Stimulated activated CD8-positive, alpha-beta memory T cell treated with anti-CD3 and anti-CD28 coated beads, Interleukin-15, amount 100 ng/mL, for 4 hours (primary cell): ENCODE results near the gene HHATL.

Experiments used
- DNase-seq, 2 donors: peaks; one replicate each; pipeline ENCODE4 v3.0.0-alpha.2; 2020; ENCODE audit warnings: low read depth in 2 of 2

Gene HHATL

DNA sequence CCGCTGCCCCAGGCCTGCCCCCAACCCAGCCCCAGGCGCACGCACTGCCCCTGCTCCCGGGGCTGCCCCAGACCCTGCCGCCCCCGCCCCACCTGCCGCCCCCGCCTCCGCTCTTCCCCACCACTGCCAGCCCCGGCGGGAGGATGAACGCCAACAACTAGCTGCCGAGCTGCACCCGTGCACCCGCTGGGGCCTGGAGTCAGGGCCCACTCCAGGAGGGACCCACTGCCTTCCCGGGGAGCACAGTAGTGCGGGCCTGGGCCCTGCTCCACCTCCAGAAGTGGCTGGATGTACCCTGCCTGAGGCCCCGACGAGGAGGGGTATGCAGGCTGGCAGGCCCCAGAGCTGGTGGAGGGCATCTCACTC, 38.2 kb downstream of the HHATL start:
- DNase-seq = no peak

DNA sequence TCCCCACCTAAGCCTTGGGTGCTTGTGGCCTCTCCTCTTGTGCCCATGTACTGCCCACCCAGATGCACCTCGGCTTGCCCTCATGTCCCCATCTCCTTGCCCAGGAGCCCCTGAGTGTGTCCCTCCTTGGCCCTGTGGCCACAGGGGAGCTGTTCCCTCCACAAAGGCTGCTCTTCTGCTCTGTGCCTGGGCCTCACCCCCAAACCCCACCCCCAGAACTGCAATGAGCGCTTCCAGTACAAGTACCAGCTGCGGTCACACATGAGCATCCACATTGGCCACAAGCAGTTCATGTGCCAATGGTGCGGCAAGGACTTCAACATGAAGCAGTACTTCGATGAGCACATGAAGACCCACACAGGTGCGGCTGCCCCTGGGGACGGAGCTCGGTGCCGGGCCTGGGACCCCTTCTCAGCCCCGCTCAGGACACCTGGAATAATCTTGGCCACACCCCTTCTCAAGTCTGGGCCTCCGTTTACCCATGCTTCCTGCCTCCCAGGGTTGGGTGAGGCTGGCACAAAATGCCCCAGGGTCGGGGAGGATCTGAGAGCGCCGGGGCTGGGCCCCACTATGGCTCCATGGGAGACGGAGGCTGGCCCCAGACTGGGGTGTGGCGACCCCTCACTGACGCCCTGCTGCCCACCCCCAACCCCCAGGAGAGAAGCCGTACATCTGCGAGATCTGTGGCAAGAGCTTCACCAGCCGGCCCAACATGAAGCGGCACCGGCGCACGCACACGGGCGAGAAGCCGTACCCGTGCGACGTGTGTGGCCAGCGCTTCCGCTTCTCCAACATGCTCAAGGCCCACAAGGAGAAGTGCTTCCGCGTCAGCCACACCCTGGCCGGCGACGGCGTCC, 38.8 kb downstream of the HHATL start:
- DNase-seq = no peak

DNA sequence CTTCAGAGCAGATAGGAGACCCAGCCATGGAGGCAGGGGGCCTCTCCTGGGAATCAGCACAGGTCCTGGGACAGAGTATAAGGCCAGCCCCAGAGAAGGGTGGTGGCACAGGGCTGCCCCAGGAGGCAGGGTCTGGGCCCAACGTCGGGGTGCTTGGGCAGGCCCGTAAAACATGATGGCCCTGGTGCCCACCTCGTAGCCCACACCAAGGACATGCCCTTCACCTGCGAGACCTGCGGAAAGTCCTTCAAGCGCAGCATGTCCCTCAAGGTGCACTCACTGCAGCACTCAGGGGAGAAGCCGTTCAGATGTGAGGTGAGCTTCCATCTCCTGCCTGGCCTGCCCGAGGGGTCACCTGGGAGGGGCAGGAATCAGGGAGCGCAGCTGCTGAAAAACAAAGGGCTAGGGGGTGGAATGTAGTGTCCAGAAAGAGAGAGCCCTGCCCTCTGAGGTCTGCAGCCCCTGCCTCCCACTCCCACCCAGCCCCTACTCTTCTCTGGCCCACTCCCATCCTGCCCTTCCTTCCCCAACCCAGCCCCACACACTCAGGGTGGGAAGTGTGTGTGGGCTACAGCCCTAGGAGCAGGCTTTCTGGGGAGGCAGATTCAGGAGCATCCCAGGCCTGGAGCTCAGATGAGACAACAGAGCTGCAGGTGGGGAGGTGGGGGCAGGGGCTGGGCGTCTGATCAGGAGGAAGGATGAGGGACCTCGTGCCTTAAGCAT, 39.6 kb downstream of the HHATL start:
- DNase-seq = no peak

DNA sequence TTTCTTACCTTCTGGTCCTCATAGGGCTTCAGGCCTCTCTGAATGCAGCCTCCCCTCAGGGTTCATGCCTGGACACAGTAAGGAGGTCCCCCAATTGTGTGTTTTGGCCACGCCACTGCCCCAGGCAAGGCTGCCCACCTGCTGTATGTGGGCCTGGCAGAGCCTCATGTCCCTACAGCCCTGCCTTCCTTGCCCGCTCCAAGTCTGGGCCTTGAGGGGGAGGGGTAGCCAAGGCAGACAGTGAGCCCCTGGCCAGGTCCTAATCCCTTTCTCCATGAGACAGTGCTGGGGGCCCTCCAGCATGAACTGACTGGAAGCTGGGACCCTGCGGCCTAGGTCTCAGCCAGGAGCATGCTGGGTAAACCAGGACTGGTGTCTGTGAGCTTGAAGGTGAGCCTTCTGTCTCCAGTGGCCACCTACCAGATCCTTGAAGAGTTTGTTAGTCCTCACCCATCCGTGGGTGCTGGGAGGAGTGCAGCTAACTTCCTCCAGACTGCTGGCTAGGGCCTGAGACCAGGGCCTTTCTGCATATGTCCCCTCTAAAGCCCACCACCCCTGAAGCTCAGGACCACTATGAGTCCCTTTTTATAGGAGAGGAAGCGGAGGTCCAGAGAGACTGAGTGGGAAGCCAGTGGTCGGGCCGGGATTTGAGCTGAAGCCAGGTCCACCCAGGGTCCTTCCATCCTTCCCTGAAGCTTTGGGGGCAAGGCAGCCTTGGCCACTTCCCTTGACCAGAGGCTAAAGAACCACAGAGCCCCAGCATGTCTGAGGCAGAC, 40.4 kb downstream of the HHATL start:
- no peak for DNase-seq

DNA sequence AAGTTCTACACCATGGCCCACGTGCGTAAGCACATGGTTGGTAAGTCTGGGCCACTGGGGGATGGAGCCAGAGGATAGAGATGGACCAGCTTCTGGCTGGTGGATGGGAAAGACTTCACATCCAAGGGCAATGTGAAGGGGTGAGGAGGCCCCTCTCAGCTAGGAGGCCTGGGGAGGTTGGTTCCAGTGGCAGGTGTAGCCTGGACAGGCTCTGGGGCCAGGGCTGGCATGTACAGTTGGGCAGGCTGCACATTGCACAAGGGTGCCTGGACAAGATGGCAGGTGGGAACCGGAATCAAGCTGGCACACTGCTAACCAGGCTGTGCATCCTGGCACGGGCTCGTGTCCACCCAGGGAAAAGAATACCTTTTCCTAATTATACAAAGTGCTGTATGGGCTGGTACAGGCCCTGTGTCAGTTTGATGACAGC, 41.0 kb downstream of the HHATL start:
- DNase-seq = no peak

DNA sequence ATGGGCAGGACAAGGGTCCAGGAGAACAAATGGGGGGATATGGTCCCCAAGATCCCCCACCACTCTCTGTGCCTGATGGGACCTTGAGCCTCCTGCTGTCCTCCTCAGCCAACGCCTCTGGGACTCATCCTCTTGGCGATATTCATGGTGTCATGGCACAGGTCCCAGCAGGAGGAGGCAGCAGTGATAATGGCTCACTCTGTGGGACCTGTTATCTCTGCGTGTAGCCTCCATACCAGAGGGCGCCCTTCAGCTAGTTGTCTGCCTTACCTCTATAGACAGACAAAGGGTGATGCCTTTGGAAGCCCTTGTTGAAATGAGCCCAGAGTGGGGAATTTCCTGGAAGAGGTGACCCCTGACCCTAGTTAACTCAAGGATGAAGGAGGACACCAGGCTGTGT, 41.7 kb downstream of the HHATL start:
- DNase-seq = no peak

DNA sequence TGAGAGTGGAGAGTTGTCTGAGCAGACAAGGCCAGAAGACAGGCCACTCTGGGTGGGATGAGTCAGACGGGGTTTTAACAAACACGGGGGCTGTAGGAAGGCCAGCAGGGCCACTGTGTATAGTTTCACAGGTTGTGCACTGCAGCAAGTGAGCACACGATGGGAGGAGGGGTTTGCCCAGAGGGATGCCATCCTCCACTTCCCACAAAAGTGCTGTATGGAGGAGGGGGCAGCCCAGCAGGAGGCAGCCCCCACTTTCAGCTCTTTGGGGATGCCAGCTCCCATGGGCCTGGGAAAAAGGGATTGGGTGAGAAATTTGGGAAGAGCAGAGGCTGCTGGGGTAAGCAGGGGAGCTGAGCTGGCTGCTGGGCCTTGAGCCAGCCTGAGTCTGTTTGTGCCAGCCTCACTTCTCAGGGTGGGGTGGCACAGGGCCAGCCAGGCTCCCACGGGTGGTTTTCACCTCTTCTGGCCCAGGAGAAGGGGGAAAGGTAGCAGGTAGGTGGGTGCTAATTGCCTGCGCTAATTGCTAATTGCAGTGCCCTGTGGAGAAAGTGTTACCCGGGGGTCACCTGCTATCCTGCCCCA, 42.4 kb downstream of the HHATL start:
- no peak for DNase-seq

DNA sequence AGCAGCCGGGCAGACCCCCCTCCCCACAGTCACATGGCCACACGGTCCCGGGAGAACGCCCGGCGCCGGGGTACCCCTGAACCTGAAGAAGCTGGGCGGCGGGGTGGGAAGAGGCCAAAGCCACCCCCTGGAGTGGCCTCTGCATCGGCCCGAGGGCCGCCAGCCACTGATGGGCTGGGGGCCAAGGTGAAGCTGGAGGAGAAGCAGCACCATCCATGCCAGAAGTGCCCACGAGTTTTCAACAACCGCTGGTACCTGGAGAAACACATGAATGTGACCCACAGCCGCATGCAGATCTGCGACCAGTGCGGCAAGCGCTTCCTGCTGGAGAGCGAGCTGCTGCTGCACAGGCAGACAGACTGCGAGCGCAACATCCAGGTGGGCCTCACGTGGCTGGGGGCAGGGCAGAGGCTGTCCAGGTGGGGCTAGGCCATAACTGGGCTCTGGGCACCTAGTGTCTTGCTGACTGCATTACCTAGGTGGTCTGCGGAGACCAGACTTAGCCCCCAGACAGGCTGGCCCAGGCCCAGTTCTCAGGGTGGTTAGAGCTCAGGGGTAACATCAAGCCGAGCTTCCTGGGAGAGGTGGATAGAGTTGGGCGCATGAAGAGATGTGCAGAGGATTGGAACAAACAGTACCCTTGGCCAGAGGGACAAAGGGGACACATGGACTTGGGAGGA, 43.0 kb downstream of the HHATL start:
- no peak for DNase-seq

DNA sequence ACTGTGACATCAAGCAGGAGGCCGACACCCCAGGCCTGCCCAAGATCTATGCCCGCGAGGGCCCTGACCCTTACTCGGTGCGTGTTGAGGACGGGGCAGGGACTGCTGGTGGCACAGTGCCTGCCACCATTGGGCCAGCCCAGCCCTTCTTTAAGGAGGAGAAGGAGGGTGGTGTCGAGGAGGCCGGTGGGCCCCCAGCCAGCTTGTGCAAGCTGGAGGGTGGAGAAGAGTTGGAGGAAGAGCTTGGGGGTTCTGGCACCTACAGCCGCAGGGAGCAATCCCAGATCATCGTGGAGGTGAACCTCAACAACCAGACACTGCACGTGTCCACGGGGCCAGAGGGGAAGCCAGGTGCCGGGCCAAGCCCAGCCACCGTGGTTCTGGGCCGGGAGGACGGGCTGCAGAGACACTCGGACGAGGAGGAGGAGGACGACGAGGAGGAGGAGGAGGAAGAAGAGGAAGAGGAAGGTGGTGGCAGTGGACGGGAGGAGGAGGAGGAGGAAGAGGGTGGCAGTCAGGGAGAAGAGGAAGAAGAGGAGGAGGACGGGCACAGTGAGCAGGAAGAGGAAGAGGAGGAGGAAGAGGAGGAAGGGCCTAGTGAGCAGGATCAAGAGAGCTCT, 43.7 kb downstream of the HHATL start:
- no peak for DNase-seq

DNA sequence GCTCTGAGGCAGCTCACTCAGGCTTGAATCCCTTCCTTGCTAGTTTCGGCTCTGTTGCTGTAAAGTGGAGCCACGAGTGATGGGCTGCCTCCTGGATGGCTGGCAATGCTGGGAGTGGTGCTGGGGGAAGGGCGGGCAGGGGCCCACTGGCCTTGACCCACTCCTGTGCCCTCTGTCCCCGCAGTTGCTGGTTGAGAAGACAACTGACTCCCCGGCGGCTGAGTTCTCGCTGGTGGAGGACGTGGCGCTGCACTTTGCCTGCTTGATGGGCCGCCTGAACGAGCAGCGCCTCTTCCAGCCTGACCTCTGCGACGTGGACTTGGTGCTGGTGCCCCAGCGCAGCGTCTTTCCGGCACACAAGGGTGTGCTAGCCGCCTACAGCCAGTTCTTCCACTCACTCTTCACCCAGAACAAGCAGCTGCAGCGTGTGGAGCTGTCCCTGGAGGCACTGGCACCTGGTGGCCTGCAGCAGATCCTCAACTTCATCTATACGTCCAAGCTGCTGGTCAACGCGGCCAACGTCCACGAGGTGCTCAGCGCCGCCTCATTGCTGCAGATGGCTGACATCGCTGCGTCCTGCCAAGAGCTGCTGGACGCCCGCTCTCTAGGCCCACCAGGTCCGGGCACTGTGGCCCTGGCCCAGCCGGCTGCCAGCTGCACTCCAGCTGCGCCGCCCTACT, 44.4 kb downstream of the HHATL start:
- no peak for DNase-seq

DNA sequence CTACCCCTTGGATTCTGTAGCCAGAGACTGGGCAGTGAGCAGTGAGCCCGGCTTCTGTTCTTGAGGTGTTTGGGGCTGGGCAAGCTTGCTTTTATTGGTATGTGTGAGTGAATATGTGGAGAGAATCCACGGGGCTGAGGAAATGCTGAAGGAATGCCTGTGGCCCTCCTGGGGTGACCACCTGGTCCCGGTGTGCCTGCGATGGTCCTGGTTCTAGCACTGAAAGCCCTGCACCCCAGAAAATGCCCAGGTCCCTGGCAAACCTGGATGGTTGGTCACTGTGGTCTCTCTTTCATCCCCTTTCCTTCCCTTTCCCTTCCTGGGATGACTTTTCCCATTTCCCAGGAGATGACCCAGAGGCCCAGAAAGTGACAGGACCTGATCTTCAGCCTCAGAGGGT, 44.9 kb downstream of the HHATL start:
- DNase-seq = no peak

DNA sequence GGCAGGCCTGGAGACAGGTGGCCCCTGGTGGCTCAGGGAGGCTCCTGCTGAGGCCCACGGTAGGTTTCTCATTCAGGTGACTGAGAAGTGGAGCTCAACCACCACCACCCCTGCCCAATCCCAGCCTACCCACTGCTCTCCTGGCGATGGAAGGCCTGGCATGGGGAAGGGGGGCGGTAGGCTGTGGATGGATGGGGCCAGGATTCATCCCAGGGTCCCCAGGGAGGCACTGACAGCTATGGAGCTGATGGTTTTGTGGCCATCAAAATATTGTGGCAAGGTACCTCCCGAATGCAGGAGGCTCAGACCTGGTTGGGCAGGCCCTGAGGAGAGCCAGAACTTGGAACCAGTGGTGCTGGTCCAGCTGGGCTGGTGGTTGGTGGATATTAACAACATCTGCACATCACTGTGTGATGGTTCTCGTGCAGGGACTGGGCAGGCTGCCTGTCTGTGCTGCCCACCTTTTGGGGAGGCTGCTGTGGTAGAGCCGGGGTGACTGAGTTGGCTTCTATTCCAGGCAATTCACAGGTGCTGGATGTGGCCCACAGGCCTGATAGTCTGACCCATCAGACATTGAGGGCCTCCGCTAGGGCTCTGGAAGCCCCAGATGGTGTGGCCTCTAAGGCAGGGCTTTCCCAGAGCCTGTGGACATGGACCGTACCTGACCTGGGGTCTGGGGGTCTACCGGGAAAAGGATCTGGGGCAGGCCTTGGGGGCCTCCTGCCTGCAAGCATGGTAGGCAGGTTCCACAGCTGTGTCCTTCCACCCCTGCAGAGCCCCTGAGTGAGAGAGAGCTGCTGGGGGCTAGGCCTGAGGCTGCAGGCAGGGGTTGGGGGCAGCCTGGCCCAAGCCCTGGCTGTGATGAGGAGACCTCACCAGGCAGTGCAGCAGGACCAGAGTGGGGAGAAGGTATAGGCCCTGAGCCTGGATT, 45.7 kb downstream of the HHATL start:
- no peak for DNase-seq

DNA sequence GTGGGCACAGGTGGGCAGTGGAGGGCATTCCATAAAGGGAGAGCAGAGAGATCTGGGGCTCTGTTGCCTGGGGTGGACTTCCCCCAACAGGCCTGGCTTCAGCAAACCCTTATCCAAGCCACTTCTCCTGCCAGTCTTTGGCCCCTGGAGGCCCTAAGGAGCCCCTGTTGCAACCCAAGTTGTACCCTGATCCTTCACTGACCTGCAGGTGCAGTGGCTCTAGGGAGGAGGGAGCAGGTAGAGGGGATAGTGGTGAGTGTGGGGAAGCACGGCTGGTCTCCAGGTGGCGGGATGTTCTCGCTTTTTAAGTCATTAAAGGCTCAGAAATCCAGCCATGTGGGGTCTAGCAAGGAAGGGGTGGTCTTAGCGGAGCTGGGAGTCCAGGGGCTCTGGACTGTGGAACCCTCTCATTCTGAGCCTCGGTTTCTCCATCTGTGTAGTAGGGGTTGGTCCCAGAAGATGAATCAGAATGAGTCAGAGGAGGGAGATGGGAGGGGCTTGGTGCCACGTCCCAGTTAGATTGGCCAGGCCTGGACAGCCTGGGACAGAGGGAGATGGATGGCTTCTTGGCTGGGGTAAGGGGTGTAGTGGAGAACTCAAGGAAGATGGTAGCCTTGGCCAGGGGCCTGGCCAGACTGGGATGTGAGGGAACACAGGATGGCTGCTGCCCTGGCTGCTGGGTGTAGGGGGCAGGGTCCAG, 46.5 kb downstream of the HHATL start:
- no peak for DNase-seq

DNA sequence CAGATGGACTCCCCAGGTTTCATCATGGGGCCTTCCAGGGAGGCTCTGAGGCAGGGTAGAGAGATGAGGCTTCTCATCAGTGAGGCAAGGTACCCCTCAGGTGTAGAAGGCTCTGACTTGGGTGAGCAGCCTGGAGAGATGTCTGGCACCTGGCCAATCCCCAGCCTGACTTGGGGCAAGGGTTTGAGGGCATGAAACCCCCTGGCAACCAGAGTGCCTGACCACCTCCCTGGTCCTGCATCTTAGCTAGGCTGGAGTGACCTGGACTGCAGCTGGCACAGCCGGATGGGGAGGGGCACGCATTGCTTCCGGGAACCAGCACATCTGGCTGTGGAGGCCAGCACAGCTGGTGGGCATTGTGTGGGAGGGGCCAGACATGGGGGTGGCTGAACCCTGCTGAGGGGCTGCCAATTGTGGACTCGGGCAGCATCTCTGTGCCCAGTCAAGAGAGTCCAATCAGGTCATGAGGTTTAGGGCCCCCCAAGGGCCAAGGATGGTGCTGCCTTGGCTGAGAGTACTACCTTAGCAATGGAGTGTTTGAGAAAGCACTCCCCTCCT, 47.2 kb downstream of the HHATL start:
- no peak for DNase-seq

DNA sequence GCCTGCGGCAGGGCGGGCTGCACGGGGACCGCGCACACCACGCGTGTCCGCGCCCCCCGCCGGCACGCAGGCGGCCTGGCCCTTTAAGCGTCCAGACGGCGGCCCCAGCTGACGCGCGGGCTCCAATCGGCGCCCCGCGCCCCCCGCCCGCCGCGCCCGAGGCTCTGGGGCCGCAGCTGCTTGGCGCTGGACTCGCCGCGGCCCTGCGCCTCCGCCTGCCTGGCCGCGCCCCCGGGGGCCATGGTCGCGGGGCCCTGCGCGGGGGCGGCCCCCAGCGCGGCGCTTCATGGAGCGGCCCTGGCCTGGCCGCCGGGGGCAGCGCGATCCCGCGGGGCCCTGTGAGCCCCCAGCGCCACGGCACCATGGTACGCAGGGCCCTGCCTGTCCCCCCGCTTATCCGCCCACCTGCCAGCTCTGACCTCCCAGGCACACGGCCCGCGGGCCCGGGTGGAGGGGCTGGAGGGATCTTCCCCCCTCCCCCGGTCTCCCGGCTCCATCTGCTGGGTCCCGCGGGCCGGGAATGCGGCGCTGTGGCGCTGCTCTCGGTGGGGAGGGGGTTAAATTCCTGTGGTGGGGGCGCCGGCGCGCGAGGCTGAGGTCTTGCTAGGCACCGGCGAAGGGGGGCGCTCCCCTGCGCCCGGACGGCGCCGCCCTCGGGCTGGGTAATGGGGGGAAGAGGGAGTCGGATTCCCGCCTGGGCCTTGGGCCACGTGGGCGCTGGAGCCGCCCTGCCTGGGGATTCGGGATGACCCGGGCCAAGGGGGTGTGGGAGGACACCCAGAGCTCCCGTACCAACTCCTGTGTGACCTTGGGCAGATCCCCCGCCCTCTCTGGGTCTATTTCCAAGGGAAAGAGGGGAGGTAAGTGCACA, 48.0 kb downstream of the HHATL start:
- DNase-seq = no peak

DNA sequence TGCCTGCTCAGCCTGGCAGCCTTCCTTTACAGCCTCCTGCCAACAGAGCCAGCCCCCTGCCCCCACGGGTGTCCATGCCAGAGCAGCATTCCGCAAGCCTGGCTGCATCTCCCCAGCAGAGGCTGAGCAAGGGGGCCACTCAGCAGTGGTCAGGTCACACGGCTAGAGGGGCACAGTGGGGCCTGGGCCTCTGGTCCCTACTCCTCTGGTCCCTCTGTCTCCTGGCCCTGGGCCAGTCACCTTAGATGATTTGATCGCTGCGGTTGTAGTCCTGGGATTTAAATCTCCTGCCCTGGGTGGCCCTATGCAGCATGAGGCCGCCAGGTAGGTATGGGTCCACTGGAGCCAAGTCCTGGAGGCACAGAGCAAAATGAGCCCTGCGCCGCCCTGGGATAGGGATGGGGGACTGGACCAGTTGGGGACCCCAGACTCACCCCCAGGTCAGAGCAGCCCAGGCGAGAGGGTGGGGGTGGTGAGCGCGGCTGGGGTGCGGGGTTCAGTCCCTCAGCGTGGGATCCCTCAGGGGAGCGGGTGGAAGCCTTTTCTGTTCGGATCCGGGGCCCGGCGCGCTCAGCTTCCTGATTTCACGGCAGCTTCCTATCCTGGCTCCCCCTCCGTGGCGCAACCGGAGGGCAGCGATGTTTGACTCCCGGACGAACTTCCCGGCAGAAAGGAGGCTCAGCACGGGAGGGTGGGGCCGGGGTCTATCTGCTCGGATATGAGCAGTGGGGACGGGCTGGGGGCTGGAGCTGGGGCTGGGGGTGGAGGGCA, 48.9 kb downstream of the HHATL start, which contains the start of gene ZBTB47:
Gene ZBTB47 (plus strand): TSS at position 138 of the 771 bp plus-strand sequence. CDS start 4,659 bp downstream, outside the sequence.
- DNase-seq = no peak

DNA sequence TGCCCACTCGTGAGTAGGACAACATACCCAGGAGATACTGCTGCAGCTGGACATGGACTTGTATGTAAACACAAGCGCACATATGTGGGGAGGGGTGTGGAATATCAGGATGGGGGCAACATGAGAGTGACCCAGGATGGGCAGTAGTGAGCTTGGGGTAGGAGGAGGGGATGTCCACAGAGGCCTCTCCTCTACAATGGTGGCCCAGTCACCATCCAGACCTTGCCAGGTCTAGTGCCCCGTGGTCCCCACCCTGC, 49.4 kb downstream of the HHATL start:
- no peak for DNase-seq
